Measurements from ENCODE around the gene KLHDC4.
"Not testable (repeated sequence)": the region's sequence is repeated elsewhere in the genome, so short reads cannot be mapped to it uniquely, and the experiment has no call there.

The KLHDC4 gene

DNA sequence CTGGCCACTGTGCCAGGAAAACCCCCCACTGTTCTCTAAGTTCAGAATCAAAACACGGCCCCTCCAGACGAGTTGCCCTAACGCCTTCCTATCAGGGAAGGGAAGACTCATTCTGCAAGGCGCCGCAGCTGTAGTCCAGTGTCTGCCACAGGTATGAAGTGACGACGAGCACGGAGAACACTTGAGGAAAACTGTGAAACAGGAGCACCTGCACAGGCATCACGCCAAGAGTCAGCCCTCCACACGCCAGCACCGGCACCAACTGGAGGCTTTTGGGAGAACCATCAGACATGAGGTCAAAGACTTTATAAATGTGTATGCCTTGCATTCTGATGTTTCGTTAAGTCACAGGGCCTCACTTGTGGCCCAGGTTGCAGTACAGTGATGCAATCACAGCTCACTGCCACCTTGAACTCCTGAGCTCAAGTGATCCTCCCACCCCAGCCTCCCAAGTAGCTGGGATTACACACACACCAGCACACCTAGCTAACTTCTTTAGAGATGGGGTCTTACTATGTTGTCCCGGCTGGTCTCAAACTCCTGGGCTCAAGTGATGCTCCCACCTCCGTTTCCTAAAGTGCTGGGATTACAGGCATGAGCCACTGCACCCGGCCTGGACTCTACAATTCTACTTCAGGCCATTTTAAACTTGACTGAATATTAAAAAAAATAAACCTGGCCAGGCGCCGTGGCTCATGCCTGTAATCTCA lies 22.9 kb downstream of the KLHDC4 start:
- no peak for DNase-seq (ENCODE audit: low read depth)

DNA sequence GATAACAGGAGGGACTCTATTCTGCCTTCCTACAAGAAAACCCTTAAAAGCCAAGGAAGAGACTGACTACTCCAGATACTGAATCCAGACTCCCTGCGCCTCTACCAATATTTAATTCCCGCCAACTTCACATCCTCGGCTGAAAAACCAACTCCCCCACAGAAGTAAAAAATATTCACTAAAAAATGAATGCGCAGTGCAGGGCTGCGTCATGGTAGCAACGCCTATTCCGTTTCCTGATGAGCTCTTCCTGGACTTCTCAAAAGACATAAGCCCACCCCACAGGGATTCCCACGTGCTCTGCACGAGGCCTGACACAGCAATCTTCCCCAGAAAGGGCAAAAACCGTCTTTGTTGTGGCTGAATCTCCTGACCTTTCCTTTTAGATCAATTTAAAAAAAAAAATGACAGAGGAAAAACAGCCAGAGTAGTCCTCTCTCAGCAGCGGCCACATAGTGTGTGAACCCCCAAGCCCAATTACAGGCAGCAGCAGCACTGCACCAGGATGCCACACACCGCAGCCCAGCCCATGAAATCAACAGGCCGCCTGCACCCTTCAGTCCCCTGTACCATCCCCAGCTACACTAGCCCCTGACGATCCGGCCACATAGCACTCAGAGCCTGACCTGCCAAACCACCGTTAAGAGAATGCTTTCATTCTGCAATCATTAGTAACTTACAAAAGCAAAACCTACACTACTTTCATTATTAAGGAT lies 23.9 kb downstream of the KLHDC4 start:
- DNase-seq (ENCODE audit: low read depth): no peak

DNA sequence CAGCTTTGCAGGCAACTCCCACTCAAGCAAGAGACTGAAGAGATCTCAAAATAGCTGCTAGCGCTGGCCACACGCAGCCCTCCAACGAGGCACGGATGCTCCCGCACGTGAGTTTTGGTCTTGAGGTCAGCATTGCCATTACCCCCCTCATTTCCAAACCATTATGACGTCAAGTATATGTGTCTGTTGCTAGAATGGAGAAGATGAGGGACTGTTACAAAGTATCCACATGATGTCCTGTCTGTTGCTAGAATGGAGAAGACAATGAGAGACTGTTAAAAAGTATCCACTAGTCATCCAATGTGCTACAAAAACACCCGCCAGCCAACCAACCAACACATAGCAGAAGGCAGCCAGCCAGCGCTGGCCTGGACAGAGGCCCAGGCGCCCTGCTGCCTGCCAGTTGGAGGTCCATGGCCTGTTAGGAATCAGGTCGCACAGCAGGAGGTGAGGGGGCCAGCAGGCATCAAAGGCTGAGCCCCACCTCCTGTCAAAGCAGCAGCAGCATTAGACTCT lies 24.8 kb downstream of the KLHDC4 start:
- DNase-seq (ENCODE audit: low read depth): peak; percentile 29

DNA sequence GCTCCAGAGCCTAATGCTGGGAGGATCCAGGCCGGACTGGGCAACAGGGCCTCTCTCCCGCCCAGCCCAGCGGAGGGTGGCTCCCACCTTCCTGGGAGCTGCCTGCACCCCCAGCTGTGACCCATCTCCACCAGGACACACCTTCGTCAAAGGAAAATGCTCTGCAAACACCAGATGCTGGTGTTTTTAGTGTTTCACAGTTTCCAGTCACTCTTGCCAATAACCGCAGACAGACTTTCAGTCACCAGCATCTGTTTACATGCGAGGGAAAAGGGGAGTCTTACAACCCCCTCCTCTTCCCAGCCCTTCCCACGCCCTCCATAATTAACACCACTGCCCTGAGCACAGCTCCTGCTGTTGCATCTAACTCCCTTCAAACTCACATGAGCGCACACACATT lies 25.3 kb downstream of the KLHDC4 start:
- DNase-seq (ENCODE audit: low read depth): peak; percentile 42

DNA sequence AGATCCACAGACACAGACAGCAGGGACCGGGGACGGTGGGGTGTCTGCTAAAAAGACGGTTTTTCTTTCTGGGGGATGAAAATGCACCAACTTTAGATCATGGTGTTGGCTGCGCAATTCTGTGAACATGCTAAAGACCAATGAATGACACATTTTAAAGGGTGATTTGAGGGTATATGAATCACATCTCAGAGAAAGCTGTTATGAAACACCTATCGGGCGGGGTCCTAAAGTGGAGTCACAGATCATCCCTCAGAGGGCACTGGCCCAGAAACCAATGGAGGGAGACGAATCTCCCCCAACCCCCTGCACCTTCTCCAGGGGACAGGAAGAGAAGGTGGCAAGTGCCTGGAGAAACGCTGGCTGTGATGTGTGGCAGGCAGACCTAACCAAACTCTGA lies 26.0 kb downstream of the KLHDC4 start:
- DNase-seq (ENCODE audit: low read depth): no peak

DNA sequence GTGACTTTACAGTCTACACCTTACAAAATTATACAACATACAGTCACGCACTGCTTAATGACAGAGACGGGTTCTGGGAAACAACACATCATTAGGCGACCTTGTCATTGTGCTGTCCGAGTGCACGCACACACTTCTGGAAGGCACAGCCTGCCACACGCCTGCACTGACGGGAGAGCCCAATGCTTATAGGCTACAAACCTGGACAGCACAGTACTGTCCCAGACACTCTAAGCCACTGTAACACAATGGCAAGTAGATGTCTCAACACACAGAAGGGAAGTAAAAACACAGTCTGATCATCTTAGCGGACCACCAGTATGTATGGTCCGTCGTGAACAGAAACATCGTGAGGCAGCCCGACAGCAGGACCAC lies 29.8 kb downstream of the KLHDC4 start:
- DNase-seq (ENCODE audit: low read depth): no peak

DNA sequence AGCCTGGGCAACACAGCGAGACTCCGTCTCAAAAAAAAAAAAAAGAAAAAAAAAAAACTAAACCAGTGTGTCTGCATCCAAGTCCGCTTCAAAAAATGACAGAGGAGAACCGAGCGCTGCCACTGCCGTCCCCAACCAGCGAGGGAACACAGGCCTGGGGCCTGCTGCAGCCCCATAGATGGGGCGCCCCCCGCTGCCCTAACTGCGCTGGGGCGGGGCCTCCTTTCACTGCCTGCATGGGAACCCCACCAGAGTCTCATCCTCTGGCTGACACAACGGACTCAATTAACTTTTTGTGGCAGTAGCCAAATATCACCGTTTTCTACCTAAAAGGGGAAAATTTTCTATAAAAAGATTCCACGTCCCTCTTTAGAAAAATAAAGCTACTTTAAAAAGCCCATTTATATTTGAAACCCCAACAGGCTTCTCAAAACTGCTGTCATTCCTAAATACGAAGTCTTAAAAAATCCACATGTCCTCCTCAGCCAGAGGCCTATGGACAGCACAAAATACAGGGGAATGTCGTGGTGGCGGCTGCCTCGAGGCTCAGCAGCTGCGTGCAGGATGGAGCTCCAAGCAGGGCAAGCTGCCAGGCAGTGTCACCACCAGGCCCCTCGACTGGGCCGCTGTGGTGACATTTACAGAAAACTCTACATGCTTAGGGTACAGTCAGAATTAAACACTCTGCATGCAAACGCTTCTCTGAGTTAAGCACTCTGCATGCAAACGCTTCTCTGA lies 30.3 kb downstream of the KLHDC4 start:
- no peak for DNase-seq (ENCODE audit: low read depth)

DNA sequence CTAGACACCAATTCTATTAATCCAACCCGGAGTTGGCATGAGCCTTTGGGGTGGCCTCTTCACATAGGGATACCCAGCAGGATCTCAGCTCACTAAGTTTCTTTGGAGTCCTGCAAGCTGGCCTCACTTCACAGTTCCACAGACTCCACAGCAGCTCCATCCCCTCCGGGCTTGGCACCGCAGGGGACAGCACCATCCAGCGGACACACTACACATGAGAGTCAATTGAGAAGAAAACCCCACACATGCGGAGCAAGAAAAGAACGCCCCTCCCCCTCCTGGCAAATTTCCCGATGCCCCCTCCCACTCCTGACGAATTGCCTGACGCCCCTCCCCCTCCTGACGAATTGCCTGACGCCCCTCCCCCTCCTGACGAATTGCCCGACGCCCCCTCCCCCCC lies 31.1 kb downstream of the KLHDC4 start:
- DNase-seq (ENCODE audit: low read depth): no peak

DNA sequence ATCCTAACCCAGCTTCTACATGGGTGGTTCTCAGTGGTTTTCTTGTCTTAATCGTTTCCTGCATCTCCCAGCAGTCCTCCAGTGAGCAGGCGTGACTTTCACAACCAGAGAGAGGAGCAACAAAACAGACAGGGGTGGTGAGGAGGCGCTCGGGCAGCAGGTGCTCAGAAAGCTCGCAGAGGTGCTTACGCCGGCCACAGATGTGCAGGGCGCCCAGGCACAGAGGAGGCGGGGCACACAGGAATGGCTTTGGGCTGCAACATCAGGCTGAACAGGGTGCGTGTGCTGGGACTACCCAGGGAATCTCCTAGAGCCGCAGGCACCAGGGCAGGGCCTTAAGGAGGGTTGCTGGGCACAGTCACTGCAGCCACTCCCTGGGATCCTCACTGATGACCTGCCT lies 32.6 kb downstream of the KLHDC4 start:
- no peak for DNase-seq (ENCODE audit: low read depth)

DNA sequence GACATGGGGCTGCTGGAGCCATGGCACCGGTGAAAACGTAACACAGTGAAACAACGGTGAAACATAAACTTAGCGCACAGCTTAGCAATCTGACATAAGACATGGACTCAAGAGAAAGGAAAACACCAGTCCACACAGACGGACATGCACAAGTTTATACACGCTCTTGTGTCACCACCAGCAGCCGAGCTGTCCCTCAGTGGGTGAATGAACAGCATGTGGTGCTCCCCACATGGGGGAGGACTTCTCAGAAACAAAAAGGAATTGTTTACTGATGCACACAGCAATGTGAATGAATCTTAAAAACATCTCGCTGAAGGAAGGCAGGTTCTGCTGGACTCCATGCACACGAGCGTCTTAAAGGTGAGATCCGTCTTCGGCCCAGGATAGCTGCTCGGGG lies 34.2 kb downstream of the KLHDC4 start:
- DNase-seq (ENCODE audit: low read depth): no peak

DNA sequence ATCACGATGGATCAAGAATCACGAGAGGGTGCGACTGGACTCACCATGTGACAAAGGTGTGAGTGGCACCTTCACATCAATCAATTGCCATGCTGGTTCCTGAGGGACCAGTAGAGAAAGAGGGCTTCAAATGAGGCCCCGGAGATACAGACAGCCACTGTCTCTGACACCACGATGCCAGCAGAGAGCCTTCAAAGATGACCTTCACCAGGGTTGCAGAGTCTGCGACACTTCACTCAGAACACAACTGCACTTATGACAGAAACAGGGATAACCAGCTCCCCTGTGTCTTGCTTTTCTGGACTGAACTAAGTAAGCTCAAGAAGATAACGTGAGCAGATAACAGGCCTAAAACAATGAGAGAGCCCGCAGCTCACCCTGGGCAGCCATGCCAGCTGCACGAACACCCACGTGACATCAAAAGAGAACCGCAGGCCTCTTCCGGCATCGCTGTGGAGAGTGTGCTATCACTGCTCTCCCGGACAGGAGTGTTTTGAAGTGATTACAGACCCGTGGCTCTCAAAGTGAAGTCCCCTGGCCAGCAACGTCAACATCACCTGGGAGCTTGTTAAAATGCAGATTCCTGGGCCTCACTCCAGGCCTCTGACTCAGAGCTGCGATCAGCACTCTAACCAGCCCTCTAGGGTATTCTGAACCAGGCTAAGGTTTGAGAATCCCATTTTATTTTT lies 36.4 kb downstream of the KLHDC4 start:
- no peak for DNase-seq (ENCODE audit: low read depth)

DNA sequence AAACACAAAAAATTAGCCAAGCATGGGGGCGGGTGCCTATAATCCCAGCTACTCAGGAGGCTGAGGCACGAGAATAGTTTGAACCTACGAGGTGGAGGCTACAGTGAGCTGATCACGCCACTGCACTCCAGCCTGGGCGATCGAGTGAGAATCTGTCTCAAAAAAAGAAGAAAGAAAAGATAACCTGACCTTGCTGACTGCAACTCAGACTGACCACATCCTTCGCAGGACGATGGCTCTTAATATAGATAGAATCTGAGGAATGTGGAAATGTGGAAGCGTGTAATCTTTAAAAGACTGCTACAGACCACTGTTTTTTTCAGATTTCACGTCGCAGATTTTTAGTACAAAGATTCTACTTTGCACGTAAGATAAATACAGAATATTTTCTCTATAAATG lies 37.8 kb downstream of the KLHDC4 start:
- DNase-seq (ENCODE audit: low read depth): no peak

DNA sequence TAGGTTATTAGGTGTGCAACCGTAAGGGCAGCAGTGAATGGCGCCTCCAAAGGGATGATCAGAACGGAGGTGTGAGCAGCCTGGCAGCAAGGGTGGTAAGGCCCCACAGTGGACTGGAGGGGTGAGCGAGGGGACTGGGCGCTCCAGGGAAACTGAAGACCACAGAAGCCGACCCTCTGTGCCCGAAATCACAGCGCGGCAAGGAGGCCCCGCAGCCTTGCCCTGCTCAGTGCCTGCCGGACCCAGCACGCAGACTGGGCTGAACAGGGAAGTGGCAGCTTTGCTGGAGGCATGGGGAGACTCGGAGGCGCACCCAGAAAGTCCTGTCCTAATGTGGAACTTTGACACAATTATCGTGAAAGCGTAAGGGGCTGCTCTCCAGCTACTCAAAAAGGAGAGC lies 38.4 kb downstream of the KLHDC4 start:
- DNase-seq (ENCODE audit: low read depth): no peak

DNA sequence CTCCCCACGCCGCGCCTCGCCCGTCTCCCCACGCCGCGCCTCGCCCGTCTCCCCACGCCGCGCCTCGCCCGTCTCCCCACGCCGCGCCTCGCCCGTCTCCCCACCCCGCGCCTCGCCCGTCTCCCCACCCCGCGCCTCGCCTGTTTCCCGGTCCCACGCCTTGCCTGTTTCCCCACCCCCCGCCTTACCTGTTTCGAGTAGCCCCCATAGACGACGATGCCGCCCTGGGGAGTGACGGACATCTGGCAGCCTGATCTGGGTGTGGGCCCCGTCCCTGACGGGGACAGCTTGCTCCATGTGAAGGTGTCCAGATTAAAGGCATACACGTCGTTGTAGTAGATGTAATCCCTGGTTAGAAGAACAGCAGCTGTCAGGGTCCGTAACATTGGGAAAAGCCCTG lies 39.2 kb downstream of the KLHDC4 start:
- DNase-seq (ENCODE audit: low read depth): not testable (repeated sequence)

DNA sequence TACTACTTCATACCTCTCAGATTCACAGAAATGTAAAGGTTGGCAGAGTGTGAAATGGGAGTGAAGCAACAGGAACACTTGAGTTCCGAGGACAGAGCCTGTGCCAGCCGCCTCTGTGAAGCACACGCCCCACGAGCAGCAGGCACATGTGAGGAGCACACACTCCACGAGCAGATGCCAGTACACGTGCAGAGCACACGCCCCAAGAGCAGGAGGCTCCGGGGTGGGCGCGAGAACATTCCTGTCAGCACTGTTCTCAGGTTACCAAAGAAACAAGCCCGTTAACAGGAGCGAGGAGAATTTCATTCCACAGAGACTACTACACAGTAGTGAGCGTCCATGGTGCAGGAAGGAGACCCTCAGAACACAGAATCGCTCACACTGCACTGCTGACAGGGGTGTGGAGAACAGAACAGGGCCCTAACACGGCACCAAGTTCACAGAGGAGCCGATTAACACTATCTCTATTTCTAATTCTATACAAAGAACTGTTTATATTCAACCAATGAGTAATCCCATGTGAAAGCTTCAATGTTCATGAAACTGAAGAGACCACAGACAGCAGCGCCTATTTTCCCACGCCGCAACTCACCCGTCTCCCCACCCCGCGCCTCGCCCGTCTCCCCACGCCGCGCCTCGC lies 40.1 kb downstream of the KLHDC4 start:
- DNase-seq (ENCODE audit: low read depth): no peak

DNA sequence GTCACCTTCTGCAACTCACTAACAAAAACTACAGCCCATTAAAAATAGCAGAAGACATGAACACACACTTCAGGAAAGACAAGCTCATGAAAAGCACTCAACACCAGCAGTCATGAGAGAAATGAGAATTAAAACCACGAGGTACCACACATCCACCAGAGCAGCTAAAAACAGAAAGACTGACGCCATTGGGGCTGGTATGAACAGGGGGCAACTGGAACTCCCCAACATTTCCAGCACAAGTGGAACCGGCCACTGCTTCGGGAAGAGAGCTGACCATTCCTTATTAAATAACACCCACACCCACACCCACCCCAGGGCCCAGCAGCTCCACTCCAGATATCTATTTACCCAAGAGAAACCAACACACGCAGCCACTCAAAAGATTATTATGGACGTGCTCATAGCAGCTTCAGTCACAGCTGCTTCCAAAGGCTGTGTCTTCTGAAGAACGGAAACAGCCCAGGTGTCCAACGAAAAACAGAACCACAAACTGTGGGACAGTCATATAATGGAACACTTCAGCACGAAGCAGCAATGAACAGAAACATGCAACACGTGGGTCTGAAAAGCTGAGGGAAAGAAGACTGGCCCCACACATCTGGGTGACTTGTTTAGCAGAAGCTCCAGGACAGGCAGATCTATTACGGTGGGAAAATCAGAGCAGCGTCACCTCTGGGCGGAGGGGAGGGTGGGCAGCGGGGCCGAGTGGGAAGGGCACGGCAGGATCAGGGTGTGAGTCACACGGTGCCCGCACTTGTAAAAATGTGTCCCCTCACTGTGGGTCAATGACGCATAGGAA lies 41.1 kb downstream of the KLHDC4 start:
- DNase-seq (ENCODE audit: low read depth): no peak

DNA sequence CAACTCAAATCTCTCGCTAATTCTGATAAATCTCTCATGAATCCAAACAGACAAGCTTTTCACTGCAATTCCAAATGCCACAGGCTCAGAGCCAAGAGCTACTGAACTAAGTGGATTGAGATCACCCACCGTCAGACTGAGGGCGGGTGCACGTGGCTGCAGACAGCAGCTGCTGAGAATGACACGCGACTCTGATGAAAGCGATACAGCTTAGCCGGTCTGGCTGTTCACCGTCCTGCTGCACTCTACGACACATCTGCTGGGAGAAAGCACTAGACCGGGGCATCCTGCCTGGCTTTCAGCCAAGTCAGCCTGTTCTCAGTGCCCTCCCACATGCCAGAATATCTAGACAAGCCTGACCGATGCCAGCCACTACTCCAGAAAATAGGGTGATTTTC lies 42.6 kb downstream of the KLHDC4 start:
- DNase-seq (ENCODE audit: low read depth): peak; percentile 50

DNA sequence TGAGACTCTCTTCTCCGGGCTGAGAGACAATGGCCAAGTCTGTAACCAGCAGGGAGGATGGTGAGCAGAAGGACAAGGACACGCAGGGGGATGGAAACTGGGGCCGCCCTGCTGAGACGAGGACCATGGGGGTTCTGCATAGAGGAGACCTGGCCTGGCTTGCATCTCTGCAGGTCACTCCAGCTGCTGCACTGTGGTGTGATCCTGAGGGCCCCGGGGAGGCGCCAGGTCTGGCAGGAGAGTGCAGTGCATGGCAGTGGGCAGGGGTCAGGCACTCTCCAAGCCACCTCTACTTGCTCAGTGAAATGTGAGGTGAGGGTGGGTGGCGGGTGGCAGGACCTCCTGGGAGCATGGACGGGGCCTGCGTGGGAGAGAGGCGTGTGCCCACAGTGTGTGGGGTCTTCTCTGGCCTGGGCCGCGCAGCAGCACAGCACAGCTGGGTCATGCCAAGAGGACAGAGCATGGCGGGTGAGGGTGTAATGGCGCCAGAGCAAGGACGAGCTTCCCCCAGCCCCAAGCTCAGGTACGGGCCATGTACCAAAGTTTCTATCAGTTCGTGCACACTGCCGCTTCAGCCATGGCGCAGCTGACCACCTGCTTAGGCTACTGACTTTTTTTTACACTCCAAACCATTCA lies 43.1 kb downstream of the KLHDC4 start:
- DNase-seq (ENCODE audit: low read depth): no peak

DNA sequence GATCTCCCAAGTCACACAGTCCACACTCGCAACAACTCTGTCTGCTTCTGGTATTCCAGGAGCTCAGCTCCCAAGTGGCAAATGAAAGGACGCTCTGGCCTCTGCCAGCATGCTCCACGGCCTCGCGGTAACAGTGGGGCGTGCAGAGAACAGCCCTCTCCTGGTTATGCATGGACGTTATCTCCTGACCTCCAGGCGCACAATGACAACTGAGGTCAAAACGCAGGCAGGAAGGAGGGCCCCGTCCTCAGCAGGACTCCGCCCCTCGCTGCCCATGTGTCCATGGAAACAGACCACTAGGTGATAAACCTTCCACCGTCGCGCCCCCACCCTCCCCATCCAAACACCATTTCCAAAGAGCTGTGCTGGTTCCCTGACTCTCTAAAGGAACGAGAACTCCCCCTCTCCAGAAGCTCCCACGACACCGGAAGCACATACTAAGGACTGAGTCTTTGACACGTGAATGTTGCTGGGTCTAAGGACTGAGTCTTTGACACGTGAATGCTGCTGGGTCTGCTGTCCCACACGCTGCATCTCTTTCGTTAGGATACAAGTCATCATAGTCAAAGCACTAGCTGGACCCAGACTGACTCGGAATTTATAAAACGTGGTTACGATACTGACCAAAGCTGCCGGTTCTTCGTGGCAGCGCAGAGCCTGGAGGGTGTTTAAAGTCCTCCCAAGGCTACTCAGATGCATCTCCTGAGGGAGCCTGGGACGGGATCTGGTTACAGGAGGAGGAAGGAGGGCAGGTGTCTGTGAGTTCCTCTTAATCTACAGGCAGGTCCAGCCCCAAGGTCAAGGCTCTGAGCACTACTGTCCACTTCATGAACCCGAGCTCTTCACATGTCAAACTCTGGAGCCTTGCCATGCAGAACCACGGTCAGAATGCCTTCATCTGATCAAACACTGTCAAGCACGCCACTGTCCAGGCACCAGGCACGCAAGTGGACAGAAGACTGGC lies 43.9 kb downstream of the KLHDC4 start:
- DNase-seq (ENCODE audit: low read depth): no peak

Measured in fibroblast of gingiva (primary cell).